ENCODE data around the gene RAPGEFL1. TPM values are rescaled to one million over a fixed set of nuclear protein-coding genes. Genes with fewer than 3 reads are reported as not detected.
A peak's percentile ranks its signal among the peaks of the same experiment; 100 is the strongest.

Gene RAPGEFL1
- total and polyA plus RNA-seq, 7 experiments from 2014 or later: 0.24 to 10.7 (median 5.6) TPM

- no peak for ATAC-seq
Observed at GRCh38 chr17:40181205-40181604, 3.9 kb downstream of the RAPGEFL1 start.

GRCh38 chr17:40182606-40183005 is 5.3 kb downstream of the RAPGEFL1 start:
- no peak overlapping the region for H3K4me3 ChIP-seq (ENCODE audit: low read length)
- Mint-ChIP-seq H3K4me1 (peaks cover 0 to 8% (median 3%) of the 10 kb centered on the region in 7 donors), H3K9me3 (no peaks in the 10 kb centered on the region), H3K4me3 (no peak overlapping the region), H3K27me3 (no peaks in the 10 kb centered on the region), H3K36me3 (no peaks in the 10 kb centered on the region), H3K27ac (no peak overlapping the region)
- H3K4me1 ChIP-seq (ENCODE audit: control insufficient read depth in 2 of 2, insufficient read depth in 2 of 2, low read length in 2 of 2): no peaks in the 10 kb centered on the region
- H3K27ac ChIP-seq (ENCODE audit: low read depth, low read length): no peak overlapping the region
- H3K27me3 ChIP-seq (ENCODE audit: control insufficient read depth in 2 of 2, insufficient read depth in 2 of 2, low read length in 2 of 2): no peaks in the 10 kb centered on the region
- ChIA-PET POLR2A (no interaction called here), CTCF (interaction anchor here (0.5 kb wide), 1 partner anchor 48 kb away, joined by 3 read pairs; no protein-coding TSS in a partner anchor)
- no peak for ATAC-seq
- no peaks in the 10 kb centered on the region for H3K9me3 ChIP-seq (ENCODE audit: control insufficient read depth in 2 of 3, low read length in 3 of 3)
- intact Hi-C loops (cut with micrococcal nuclease): no loop called here
- no peaks in the 10 kb centered on the region for H3K36me3 ChIP-seq (ENCODE audit: control insufficient read depth in 2 of 3, insufficient read depth in 3 of 3, low read length in 3 of 3)
- no peak for DNase-seq

More at GRCh38 chr17:40181205-40181604, 3.9 kb downstream of the RAPGEFL1 start:
- Histone ChIP-seq H3K27me3 (ENCODE audit: control insufficient read depth in 2 of 2, insufficient read depth in 2 of 2, low read length in 2 of 2) (no peaks in the 10 kb centered on the region), H3K27ac (ENCODE audit: low read depth, low read length) (no peak overlapping the region), H3K36me3 (ENCODE audit: control insufficient read depth in 2 of 3, insufficient read depth in 3 of 3, low read length in 3 of 3) (no peaks in the 10 kb centered on the region), H3K9me3 (ENCODE audit: control insufficient read depth in 2 of 3, low read length in 3 of 3) (no peaks in the 10 kb centered on the region), H3K4me1 (ENCODE audit: control insufficient read depth in 2 of 2, insufficient read depth in 2 of 2, low read length in 2 of 2) (peaks cover 5% of the 10 kb centered on the region in 2 donors), H3K4me3 (ENCODE audit: low read length) (no peak overlapping the region)
- no peak overlapping the region for H3K4me3 Mint-ChIP-seq
- intact Hi-C loops (cut with micrococcal nuclease): no loop called here
- peaks cover 6 to 12% (median 9%) of the 10 kb centered on the region in 7 donors for H3K4me1 Mint-ChIP-seq
- DNase-seq: no peak
- H3K27me3 Mint-ChIP-seq: no peaks in the 10 kb centered on the region
- CTCF ChIA-PET: interaction anchor here (2.1 kb wide), 1 partner anchor 11 kb away, joined by 7 read pairs; no protein-coding TSS in a partner anchor
- peaks cover 0 to 5% (median 0%) of the 10 kb centered on the region in 5 donors for H3K36me3 Mint-ChIP-seq
- no peak overlapping the region for H3K27ac Mint-ChIP-seq
- no peaks in the 10 kb centered on the region for H3K9me3 Mint-ChIP-seq
- POLR2A ChIA-PET: no interaction called here

DNA sequence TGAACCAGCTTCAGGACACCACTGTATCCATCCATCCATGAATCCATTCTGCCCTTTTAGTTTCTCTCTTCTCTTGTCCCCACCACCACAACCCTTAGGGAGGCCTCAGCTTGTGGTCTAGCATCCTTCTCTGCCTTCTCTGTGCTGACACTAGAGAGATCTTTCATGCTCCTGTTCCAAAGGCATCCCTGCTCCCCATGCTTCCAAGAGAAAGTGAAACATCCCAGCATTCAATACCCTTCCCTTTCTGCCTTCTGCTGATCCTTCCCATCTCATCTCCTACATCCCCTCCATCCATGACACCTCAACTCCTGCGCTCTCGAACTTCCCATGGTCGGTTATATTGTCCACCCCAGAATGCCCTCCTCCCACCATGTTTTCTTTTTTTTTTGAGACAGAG is 10.0 kb downstream of the RAPGEFL1 start:
- H3K9me3 ChIP-seq (ENCODE audit: control insufficient read depth in 2 of 3, low read length in 3 of 3): no peaks in the 10 kb centered on the region
- DNase-seq (no peak), ATAC-seq (no peak)
- Mint-ChIP-seq H3K27ac (no peak overlapping the region), H3K9me3 (no peaks in the 10 kb centered on the region), H3K4me1 (peaks cover 0 to 19% (median 11%) of the 10 kb centered on the region in 7 donors), H3K4me3 (peak overlapping the region in 1 of 10 donors; percentile 10), H3K36me3 (peaks cover 0 to 2% (median 0%) of the 10 kb centered on the region in 5 donors), H3K27me3 (peaks cover 0 to 3% (median 0%) of the 10 kb centered on the region in 5 donors)
- no peak overlapping the region for H3K4me3 ChIP-seq (ENCODE audit: low read length)
- no peak overlapping the region for H3K27ac ChIP-seq (ENCODE audit: low read depth, low read length)
- intact Hi-C loops (cut with micrococcal nuclease): no loop called here
- no peaks in the 10 kb centered on the region for H3K36me3 ChIP-seq (ENCODE audit: control insufficient read depth in 2 of 3, insufficient read depth in 3 of 3, low read length in 3 of 3)
- ChIA-PET POLR2A (no interaction called here), CTCF (no interaction called here)
- no peaks in the 10 kb centered on the region for H3K27me3 ChIP-seq (ENCODE audit: control insufficient read depth in 2 of 2, insufficient read depth in 2 of 2, low read length in 2 of 2)
- H3K4me1 ChIP-seq (ENCODE audit: control insufficient read depth in 2 of 2, insufficient read depth in 2 of 2, low read length in 2 of 2): peaks cover 0 to 3% of the 10 kb centered on the region in 2 donors

GRCh38 chr17:40188694-40189093 is 11.4 kb downstream of the RAPGEFL1 start:
- Mint-ChIP-seq H3K4me3 (no peak overlapping the region), H3K4me1 (peaks cover 0 to 22% (median 11%) of the 10 kb centered on the region in 7 donors), H3K27me3 (peaks cover 0 to 3% (median 0%) of the 10 kb centered on the region in 5 donors), H3K27ac (no peak overlapping the region), H3K36me3 (peaks cover 0 to 2% (median 0%) of the 10 kb centered on the region in 5 donors), H3K9me3 (no peaks in the 10 kb centered on the region)
- H3K4me3 ChIP-seq (ENCODE audit: low read length): no peak overlapping the region
- no peaks in the 10 kb centered on the region for H3K27me3 ChIP-seq (ENCODE audit: control insufficient read depth in 2 of 2, insufficient read depth in 2 of 2, low read length in 2 of 2)
- CTCF ChIA-PET: interaction anchor here (1.8 kb wide), 1 partner anchor 77 kb away, joined by 5 read pairs; no protein-coding TSS in a partner anchor
- H3K4me1 ChIP-seq (ENCODE audit: control insufficient read depth in 2 of 2, insufficient read depth in 2 of 2, low read length in 2 of 2): peaks cover 0 to 3% of the 10 kb centered on the region in 2 donors
- no peaks in the 10 kb centered on the region for H3K36me3 ChIP-seq (ENCODE audit: control insufficient read depth in 2 of 3, insufficient read depth in 3 of 3, low read length in 3 of 3)
- POLR2A ChIA-PET: no interaction called here
- no peak overlapping the region for H3K27ac ChIP-seq (ENCODE audit: low read depth, low read length)
- intact Hi-C loops (cut with micrococcal nuclease): no loop called here
- no peak for ATAC-seq
- DNase-seq: no peak
- H3K9me3 ChIP-seq (ENCODE audit: control insufficient read depth in 2 of 3, low read length in 3 of 3): no peaks in the 10 kb centered on the region

GRCh38 chr17:40190197-40191021 is 13.1 kb downstream of the RAPGEFL1 start:
- H3K9me3 Mint-ChIP-seq: no peaks in the 10 kb centered on the region
- no peak overlapping the region for H3K4me3 ChIP-seq (ENCODE audit: low read length)
- no peaks in the 10 kb centered on the region for H3K36me3 ChIP-seq (ENCODE audit: control insufficient read depth in 2 of 3, insufficient read depth in 3 of 3, low read length in 3 of 3)
- peaks cover 0 to 3% of the 10 kb centered on the region in 2 donors for H3K4me1 ChIP-seq (ENCODE audit: control insufficient read depth in 2 of 2, insufficient read depth in 2 of 2, low read length in 2 of 2)
- peaks cover 0 to 27% (median 13%) of the 10 kb centered on the region in 7 donors for H3K4me1 Mint-ChIP-seq
- peak in 7 of 9 donors; percentile 14 to 44 (median 27) for DNase-seq
- intact Hi-C loops (cut with micrococcal nuclease): loop anchor here (1.0 to 2.0 kb wide), 6 partner anchors 13 to 177 kb away; partner anchors contain the start of genes RAPGEFL1 (in 2 of the 2) and THRA (in 1 of the 2)
- H3K4me3 Mint-ChIP-seq: peak overlapping the region; percentile 80 to 97 (median 92)
- no peaks in the 10 kb centered on the region for H3K27me3 ChIP-seq (ENCODE audit: control insufficient read depth in 2 of 2, insufficient read depth in 2 of 2, low read length in 2 of 2)
- H3K9me3 ChIP-seq (ENCODE audit: control insufficient read depth in 2 of 3, low read length in 3 of 3): no peaks in the 10 kb centered on the region
- H3K36me3 Mint-ChIP-seq: peaks cover 0 to 2% (median 0%) of the 10 kb centered on the region in 5 donors
- ChIA-PET POLR2A (interaction anchor here (0.6 to 1.9 kb wide), 2 partner anchors 78 to 334 kb away, joined by 3 to 8 read pairs; no protein-coding TSS in a partner anchor), CTCF (interaction anchor here (0.5 to 5.4 kb wide), 10 partner anchors 8 to 176 kb away, joined by 3 to 56 read pairs (median 4); partner anchors contain the start of genes CSF3 and GJD3)
- H3K27me3 Mint-ChIP-seq: peaks cover 0 to 3% (median 0%) of the 10 kb centered on the region in 5 donors
- H3K27ac ChIP-seq (ENCODE audit: low read depth, low read length): no peak overlapping the region
- peak overlapping the region in 1 of 9 donors; percentile 10 for H3K27ac Mint-ChIP-seq
- ATAC-seq: peak; percentile 69

- peak overlapping the region; percentile 88 to 97 (median 94) for H3K4me3 Mint-ChIP-seq
- no peaks in the 10 kb centered on the region for H3K36me3 ChIP-seq (ENCODE audit: control insufficient read depth in 2 of 3, insufficient read depth in 3 of 3, low read length in 3 of 3)
- H3K4me1 ChIP-seq (ENCODE audit: control insufficient read depth in 2 of 2, insufficient read depth in 2 of 2, low read length in 2 of 2): peaks cover 0 to 3% of the 10 kb centered on the region in 2 donors
- intact Hi-C loops (cut with micrococcal nuclease): loop anchor here (1.0 to 2.0 kb wide), 6 partner anchors 14 to 178 kb away; partner anchors contain the start of genes RAPGEFL1 (in 2 of the 2) and THRA (in 1 of the 2)
- ChIA-PET CTCF (interaction anchor here (0.5 to 5.4 kb wide), 20 partner anchors 11 to 1505 kb away, joined by 3 to 56 read pairs (median 3); partner anchors contain the start of gene CSF3), POLR2A (interaction anchor here (0.7 to 1.9 kb wide), 3 partner anchors 27 to 79 kb away, joined by 3 to 8 read pairs (median 6); partner anchors contain the start of genes CASC3 and WIPF2)
- no peaks in the 10 kb centered on the region for H3K27me3 ChIP-seq (ENCODE audit: control insufficient read depth in 2 of 2, insufficient read depth in 2 of 2, low read length in 2 of 2)
- H3K27ac ChIP-seq (ENCODE audit: low read depth, low read length): peak overlapping the region; percentile 29
- ATAC-seq (peak; percentile 92), DNase-seq (peak; percentile 36 to 73 (median 52))
- peaks cover 0 to 27% (median 13%) of the 10 kb centered on the region in 7 donors for H3K4me1 Mint-ChIP-seq
- peak overlapping the region; percentile 63 for H3K4me3 ChIP-seq (ENCODE audit: low read length)
- no peaks in the 10 kb centered on the region for H3K9me3 ChIP-seq (ENCODE audit: control insufficient read depth in 2 of 3, low read length in 3 of 3)
- H3K36me3 Mint-ChIP-seq: peaks cover 0 to 2% (median 0%) of the 10 kb centered on the region in 5 donors
- H3K27ac Mint-ChIP-seq: peak overlapping the region in 4 of 9 donors; percentile 22 to 58 (median 36)
- peaks cover 0 to 4% (median 0%) of the 10 kb centered on the region in 5 donors for H3K27me3 Mint-ChIP-seq
- no peaks in the 10 kb centered on the region for H3K9me3 Mint-ChIP-seq
Observed at GRCh38 chr17:40191237-40192208, 14.3 kb downstream of the RAPGEFL1 start.

Measured in naive thymus-derived CD4-positive, alpha-beta T cell (primary cell).